ENCODE data around the gene KPNA3.

DNA sequence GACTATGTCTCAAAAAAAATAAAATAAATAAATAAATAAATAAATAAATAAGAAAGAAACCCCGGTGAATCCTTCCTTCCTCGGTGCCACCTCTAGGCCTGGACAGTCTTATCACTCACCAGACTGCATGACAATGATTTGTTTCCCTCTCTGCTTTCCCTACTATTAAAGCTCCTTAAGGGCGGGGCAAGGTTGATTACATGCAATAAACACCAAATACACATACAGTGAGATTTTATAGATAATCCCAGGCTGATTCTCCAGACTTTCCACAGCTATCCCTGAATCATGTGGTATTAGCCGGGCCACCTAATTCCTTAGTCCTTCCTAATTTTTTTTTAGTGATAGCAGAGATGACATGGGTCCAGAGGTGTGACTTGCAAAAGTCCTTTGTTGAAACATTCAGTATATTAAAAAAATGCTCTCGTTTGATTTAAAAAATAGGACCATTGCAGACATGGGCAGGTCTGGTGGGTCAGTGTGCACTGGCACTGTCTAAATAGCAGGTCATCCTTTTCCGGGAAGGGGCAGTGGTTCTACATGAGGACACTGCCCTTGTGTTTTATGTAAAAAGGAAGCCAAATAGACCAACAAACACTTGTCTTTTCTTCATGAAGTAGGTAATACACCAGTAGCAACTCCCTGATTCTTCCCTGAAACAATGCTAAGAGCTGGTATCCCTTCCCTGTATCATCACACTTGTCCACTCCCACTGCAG lies 115.7 kb downstream of the KPNA3 start:
- TF ChIP-seq ZNF8 (CRISPR knock-in tag; IDR thresholded peaks at IDR 0.05): no peak
- no peak for TF ChIP-seq ARNTL (CRISPR knock-in tag; IDR thresholded peaks at IDR 0.05; ENCODE audit: borderline replicate concordance, low read depth)
- no peak for TF ChIP-seq OSR1 (CRISPR knock-in tag; IDR thresholded peaks at IDR 0.05)
- TF ChIP-seq, protein P1, sequence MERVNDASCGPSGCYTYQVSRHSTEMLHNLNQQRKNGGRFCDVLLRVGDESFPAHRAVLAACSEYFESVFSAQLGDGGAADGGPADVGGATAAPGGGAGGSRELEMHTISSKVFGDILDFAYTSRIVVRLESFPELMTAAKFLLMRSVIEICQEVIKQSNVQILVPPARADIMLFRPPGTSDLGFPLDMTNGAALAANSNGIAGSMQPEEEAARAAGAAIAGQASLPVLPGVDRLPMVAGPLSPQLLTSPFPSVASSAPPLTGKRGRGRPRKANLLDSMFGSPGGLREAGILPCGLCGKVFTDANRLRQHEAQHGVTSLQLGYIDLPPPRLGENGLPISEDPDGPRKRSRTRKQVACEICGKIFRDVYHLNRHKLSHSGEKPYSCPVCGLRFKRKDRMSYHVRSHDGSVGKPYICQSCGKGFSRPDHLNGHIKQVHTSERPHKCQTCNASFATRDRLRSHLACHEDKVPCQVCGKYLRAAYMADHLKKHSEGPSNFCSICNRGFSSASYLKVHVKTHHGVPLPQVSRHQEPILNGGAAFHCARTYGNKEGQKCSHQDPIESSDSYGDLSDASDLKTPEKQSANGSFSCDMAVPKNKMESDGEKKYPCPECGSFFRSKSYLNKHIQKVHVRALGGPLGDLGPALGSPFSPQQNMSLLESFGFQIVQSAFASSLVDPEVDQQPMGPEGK (CRISPR knock-in tag; IDR thresholded peaks at IDR 0.05; ENCODE audit: borderline replicate concordance): no peak
- TF ChIP-seq BACH2 (CRISPR knock-in tag; IDR thresholded peaks at IDR 0.05; ENCODE audit: borderline replicate concordance): no peak
- TF ChIP-seq, protein P2, sequence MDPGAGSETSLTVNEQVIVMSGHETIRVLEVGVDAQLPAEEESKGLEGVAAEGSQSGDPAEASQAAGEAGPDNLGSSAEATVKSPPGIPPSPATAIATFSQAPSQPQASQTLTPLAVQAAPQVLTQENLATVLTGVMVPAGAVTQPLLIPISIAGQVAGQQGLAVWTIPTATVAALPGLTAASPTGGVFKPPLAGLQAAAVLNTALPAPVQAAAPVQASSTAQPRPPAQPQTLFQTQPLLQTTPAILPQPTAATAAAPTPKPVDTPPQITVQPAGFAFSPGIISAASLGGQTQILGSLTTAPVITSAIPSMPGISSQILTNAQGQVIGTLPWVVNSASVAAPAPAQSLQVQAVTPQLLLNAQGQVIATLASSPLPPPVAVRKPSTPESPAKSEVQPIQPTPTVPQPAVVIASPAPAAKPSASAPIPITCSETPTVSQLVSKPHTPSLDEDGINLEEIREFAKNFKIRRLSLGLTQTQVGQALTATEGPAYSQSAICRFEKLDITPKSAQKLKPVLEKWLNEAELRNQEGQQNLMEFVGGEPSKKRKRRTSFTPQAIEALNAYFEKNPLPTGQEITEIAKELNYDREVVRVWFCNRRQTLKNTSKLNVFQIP (CRISPR knock-in tag; IDR thresholded peaks at IDR 0.05; ENCODE audit: borderline replicate concordance, low read depth): no peak
- TF ChIP-seq PPARA (CRISPR knock-in tag; IDR thresholded peaks at IDR 0.05; ENCODE audit: borderline replicate concordance): no peak
- no peak for TF ChIP-seq ZC3H10 (CRISPR knock-in tag; IDR thresholded peaks at IDR 0.05)

Measured in SK-N-SH treated with all-trans-retinoic acid at 6 μM for 48 hours (cell line).